ENCODE measurements around the gene PLEKHA7.
A peak's percentile ranks its signal among the peaks of the same experiment; 100 is the strongest.

PLEKHA7 gene

DNA sequence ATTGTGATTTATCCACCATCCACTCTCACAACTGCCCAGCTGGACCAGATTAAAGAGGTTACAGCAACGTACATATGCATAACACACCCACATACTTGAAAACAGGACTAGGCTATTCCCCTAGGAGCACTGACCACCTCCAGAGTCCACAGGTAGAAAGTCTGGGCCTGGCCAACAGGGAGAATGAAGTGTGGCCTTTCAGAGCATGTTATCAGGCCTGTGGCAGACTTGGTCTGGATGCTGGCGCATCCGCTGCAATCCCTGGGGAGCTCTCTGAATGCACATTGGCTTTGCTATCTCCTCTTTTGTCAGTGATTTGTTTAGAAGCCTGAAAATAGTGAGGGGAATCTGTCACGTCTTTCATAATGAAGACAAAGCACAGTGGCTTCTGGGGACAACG, 189.1 kb downstream of the PLEKHA7 start:
- no peak for TF ChIP-seq RARB (CRISPR knock-in tag; IDR thresholded peaks at IDR 0.05)
- TF ChIP-seq GLIS3 (CRISPR knock-in tag; IDR thresholded peaks at IDR 0.05) = no peak
- TF ChIP-seq, protein P1, sequence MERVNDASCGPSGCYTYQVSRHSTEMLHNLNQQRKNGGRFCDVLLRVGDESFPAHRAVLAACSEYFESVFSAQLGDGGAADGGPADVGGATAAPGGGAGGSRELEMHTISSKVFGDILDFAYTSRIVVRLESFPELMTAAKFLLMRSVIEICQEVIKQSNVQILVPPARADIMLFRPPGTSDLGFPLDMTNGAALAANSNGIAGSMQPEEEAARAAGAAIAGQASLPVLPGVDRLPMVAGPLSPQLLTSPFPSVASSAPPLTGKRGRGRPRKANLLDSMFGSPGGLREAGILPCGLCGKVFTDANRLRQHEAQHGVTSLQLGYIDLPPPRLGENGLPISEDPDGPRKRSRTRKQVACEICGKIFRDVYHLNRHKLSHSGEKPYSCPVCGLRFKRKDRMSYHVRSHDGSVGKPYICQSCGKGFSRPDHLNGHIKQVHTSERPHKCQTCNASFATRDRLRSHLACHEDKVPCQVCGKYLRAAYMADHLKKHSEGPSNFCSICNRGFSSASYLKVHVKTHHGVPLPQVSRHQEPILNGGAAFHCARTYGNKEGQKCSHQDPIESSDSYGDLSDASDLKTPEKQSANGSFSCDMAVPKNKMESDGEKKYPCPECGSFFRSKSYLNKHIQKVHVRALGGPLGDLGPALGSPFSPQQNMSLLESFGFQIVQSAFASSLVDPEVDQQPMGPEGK (CRISPR knock-in tag; IDR thresholded peaks at IDR 0.05; ENCODE audit: borderline replicate concordance) = no peak
- TF ChIP-seq BACH2 (CRISPR knock-in tag; IDR thresholded peaks at IDR 0.05; ENCODE audit: borderline replicate concordance) = no peak
- TF ChIP-seq CSDC2 (CRISPR knock-in tag; IDR thresholded peaks at IDR 0.05) = no peak
- TF ChIP-seq ARNTL (CRISPR knock-in tag; IDR thresholded peaks at IDR 0.05; ENCODE audit: borderline replicate concordance, low read depth) = no peak
- TF ChIP-seq ZNF565 (CRISPR knock-in tag; conservative IDR thresholded peaks at IDR 0.05; ENCODE audit: low read depth) = no peak
- no peak for TF ChIP-seq ZC3H10 (CRISPR knock-in tag; IDR thresholded peaks at IDR 0.05)
- TF ChIP-seq TCF4 (CRISPR knock-in tag; IDR thresholded peaks at IDR 0.05; ENCODE audit: borderline replicate concordance) = no peak
- TF ChIP-seq TOX (CRISPR knock-in tag; IDR thresholded peaks at IDR 0.05; ENCODE audit: borderline replicate concordance) = no peak
- no peak for TF ChIP-seq ZNF8 (CRISPR knock-in tag; IDR thresholded peaks at IDR 0.05)
- TF ChIP-seq ZFP3 (CRISPR knock-in tag; IDR thresholded peaks at IDR 0.05) = no peak
- TF ChIP-seq OSR1 (CRISPR knock-in tag; IDR thresholded peaks at IDR 0.05) = no peak
- no peak for TF ChIP-seq ESRRG (CRISPR knock-in tag; IDR thresholded peaks at IDR 0.05)
- no peak for ATAC-seq

DNA sequence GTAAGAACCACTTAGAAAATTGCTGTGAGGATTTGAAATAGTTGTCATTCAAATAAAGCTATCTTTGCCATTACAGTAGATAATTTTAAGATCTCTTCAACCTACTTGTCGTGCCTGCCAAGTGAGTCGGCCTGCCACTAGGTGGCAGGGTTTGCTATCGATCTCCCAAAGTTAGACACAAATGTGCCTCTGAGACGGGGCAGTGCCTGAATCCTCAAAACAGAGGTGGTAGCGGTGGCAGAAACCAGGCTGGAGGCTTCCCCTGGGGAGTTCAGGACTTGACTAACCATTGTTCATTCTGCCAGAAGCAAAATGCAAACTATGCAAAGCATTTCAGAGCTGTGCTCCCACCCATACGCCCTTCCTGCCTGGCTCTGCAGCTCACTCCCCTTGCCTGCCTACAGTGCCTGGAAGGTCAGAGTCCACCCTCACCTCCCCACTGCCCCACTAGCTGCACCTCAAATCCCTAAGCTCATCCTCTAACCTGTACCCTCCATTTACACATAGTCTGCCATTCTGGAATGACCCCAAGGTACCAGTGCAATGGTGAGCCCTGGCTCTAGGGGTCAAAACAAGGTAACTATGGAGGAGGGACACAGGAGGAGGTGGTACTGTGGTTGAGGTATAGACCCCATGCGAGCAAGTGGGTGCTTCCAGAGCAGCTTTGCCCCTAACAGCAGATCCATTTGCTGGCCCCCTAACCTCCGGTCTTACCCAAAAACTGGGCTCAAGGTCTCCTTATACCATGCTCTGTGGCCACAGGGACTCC, 193.7 kb downstream of the PLEKHA7 start:
- TF ChIP-seq, protein P2, sequence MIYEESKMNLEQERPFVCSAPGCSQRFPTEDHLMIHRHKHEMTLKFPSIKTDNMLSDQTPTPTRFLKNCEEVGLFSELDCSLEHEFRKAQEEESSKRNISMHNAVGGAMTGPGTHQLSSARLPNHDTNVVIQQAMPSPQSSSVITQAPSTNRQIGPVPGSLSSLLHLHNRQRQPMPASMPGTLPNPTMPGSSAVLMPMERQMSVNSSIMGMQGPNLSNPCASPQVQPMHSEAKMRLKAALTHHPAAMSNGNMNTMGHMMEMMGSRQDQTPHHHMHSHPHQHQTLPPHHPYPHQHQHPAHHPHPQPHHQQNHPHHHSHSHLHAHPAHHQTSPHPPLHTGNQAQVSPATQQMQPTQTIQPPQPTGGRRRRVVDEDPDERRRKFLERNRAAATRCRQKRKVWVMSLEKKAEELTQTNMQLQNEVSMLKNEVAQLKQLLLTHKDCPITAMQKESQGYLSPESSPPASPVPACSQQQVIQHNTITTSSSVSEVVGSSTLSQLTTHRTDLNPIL (CRISPR knock-in tag; IDR thresholded peaks at IDR 0.05; ENCODE audit: low read depth) = no peak
- TF ChIP-seq ZFP3 (CRISPR knock-in tag; IDR thresholded peaks at IDR 0.05) = no peak
- no peak for TF ChIP-seq GLIS3 (CRISPR knock-in tag; IDR thresholded peaks at IDR 0.05)
- TF ChIP-seq, protein P3, sequence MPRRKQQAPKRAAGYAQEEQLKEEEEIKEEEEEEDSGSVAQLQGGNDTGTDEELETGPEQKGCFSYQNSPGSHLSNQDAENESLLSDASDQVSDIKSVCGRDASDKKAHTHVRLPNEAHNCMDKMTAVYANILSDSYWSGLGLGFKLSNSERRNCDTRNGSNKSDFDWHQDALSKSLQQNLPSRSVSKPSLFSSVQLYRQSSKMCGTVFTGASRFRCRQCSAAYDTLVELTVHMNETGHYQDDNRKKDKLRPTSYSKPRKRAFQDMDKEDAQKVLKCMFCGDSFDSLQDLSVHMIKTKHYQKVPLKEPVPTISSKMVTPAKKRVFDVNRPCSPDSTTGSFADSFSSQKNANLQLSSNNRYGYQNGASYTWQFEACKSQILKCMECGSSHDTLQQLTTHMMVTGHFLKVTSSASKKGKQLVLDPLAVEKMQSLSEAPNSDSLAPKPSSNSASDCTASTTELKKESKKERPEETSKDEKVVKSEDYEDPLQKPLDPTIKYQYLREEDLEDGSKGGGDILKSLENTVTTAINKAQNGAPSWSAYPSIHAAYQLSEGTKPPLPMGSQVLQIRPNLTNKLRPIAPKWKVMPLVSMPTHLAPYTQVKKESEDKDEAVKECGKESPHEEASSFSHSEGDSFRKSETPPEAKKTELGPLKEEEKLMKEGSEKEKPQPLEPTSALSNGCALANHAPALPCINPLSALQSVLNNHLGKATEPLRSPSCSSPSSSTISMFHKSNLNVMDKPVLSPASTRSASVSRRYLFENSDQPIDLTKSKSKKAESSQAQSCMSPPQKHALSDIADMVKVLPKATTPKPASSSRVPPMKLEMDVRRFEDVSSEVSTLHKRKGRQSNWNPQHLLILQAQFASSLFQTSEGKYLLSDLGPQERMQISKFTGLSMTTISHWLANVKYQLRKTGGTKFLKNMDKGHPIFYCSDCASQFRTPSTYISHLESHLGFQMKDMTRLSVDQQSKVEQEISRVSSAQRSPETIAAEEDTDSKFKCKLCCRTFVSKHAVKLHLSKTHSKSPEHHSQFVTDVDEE (CRISPR knock-in tag; IDR thresholded peaks at IDR 0.05) = no peak
- TF ChIP-seq TOX (CRISPR knock-in tag; IDR thresholded peaks at IDR 0.05; ENCODE audit: borderline replicate concordance) = no peak
- no peak for TF ChIP-seq OSR1 (CRISPR knock-in tag; IDR thresholded peaks at IDR 0.05)
- no peak for TF ChIP-seq CSDC2 (CRISPR knock-in tag; IDR thresholded peaks at IDR 0.05)
- TF ChIP-seq, protein P1 (CRISPR knock-in tag; IDR thresholded peaks at IDR 0.05; ENCODE audit: borderline replicate concordance) = no peak
- TF ChIP-seq ARNTL (CRISPR knock-in tag; IDR thresholded peaks at IDR 0.05; ENCODE audit: borderline replicate concordance, low read depth) = no peak
- no peak for TF ChIP-seq ZNF8 (CRISPR knock-in tag; IDR thresholded peaks at IDR 0.05)
- TF ChIP-seq ESRRG (CRISPR knock-in tag; IDR thresholded peaks at IDR 0.05) = no peak
- no peak for TF ChIP-seq SNAI2 (CRISPR knock-in tag; IDR thresholded peaks at IDR 0.05)
- TF ChIP-seq, protein P4, sequence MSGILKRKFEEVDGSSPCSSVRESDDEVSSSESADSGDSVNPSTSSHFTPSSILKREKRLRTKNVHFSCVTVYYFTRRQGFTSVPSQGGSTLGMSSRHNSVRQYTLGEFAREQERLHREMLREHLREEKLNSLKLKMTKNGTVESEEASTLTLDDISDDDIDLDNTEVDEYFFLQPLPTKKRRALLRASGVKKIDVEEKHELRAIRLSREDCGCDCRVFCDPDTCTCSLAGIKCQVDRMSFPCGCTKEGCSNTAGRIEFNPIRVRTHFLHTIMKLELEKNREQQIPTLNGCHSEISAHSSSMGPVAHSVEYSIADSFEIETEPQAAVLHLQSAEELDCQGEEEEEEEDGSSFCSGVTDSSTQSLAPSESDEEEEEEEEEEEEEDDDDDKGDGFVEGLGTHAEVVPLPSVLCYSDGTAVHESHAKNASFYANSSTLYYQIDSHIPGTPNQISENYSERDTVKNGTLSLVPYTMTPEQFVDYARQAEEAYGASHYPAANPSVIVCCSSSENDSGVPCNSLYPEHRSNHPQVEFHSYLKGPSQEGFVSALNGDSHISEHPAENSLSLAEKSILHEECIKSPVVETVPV (CRISPR knock-in tag; IDR thresholded peaks at IDR 0.05) = no peak
- no peak for TF ChIP-seq PPARA (CRISPR knock-in tag; IDR thresholded peaks at IDR 0.05; ENCODE audit: borderline replicate concordance)
- TF ChIP-seq, protein P5, sequence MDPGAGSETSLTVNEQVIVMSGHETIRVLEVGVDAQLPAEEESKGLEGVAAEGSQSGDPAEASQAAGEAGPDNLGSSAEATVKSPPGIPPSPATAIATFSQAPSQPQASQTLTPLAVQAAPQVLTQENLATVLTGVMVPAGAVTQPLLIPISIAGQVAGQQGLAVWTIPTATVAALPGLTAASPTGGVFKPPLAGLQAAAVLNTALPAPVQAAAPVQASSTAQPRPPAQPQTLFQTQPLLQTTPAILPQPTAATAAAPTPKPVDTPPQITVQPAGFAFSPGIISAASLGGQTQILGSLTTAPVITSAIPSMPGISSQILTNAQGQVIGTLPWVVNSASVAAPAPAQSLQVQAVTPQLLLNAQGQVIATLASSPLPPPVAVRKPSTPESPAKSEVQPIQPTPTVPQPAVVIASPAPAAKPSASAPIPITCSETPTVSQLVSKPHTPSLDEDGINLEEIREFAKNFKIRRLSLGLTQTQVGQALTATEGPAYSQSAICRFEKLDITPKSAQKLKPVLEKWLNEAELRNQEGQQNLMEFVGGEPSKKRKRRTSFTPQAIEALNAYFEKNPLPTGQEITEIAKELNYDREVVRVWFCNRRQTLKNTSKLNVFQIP (CRISPR knock-in tag; IDR thresholded peaks at IDR 0.05; ENCODE audit: borderline replicate concordance, low read depth) = no peak
- ATAC-seq = peak; percentile 93

Measured in SK-N-SH treated with all-trans-retinoic acid at 6 μM for 48 hours (cell line).